Lung (tissue), 12 donors: ENCODE results near the gene IL1RAP. TPM values are rescaled to one million over a fixed set of nuclear protein-coding genes. Genes with fewer than 3 reads are reported as not detected.

Experiments
- ATAC-seq: fragments of 200-7000 bp; cut with Tn5 transposase; one replicate; pipeline ENCODE4 v1.9.1; 2020; ENCODE audit warnings: moderate number of reproducible peaks; ENCODE audit not compliant: insufficient read depth, low FRiP score
- DNase-seq, 3 donors: peaks; one replicate each; pipeline ENCODE4 v3.0.0-alpha.2; 2013 to 2017
- H3K27ac ChIP-seq, 2 donors: one replicate each; pipeline ENCODE4 v1.5.1; 2013; ENCODE audit warnings: mild to moderate bottlenecking in 2 of 2, moderate library complexity in 2 of 2, control low read depth in 1 of 2, inconsistent platforms in 1 of 2, low read depth in 1 of 2, low read length in 1 of 2
- H3K27me3 ChIP-seq, 3 donors: one replicate each; pipeline ENCODE4 v1.5.1; 2013; ENCODE audit warnings: low read length in 2 of 3; ENCODE audit not compliant: control insufficient read depth in 3 of 3, insufficient read depth in 3 of 3
- H3K36me3 ChIP-seq, 4 donors: one replicate each; pipeline ENCODE4 v1.5.1; 2013; ENCODE audit warnings: low read length in 4 of 4, mild to moderate bottlenecking in 1 of 4, moderate library complexity in 1 of 4; ENCODE audit not compliant: control insufficient read depth in 4 of 4, insufficient read depth in 4 of 4
- H3K4me1 ChIP-seq, 5 donors: one replicate each; pipeline ENCODE4 v1.5.1; 2013; ENCODE audit warnings: low read length in 5 of 5, mild to moderate bottlenecking in 2 of 5, moderate library complexity in 1 of 5; ENCODE audit not compliant: control insufficient read depth in 5 of 5, insufficient read depth in 5 of 5
- H3K4me3 ChIP-seq: one replicate; pipeline ENCODE4 v1.5.1; 2013; ENCODE audit warnings: mild to moderate bottlenecking, control low read depth, moderate library complexity
- H3K9ac ChIP-seq, 2 donors: one replicate each; pipeline ENCODE4 v1.5.1; 2013; ENCODE audit warnings: low read length in 2 of 2, control low read depth in 1 of 2; ENCODE audit not compliant: insufficient read depth in 1 of 2
- H3K9me3 ChIP-seq, 4 donors: one replicate each; pipeline ENCODE4 v1.5.1; 2013; ENCODE audit warnings: low read length in 3 of 4, mild to moderate bottlenecking in 1 of 4, moderate library complexity in 1 of 4; ENCODE audit not compliant: control insufficient read depth in 4 of 4, insufficient read depth in 3 of 4
- CTCF ChIP-seq: IDR thresholded peaks from 2 replicates; pipeline ENCODE4 v1.5.1; 2012; ENCODE audit warnings: mild to moderate bottlenecking; ENCODE audit errors: control extremely low read depth, extremely low read depth
- WGBS, 2 donors: extraction: QIAGEN DNeasy Blood & Tissue Kit; methylation state at CpG; one replicate each; pipeline ENCODE4 v1.1.7; 2013; 5-methylcytosine and 5-hydroxymethylcytosine counted together
- polyA plus RNA-seq, 2 donors: library from polyadenylated mRNA; stranded (reverse); fragments of 200-250 nt; gene quantifications; one replicate each; pipeline ENCODE4 v1.2.1, GENCODE V29; 2013
- total RNA-seq, 2 donors: library from RNA; depleted of rRNA in 1 of 2; stranded (reverse); fragments of >200 nt in 1 of 2; gene quantifications; one replicate each; pipeline ENCODE4 v1.2.1, GENCODE V29; 2014 to 2021
- donor health status: control.
- donor health status: control.
- donor health status: Bipolar disorder and iron deficiency.
- donor health status: healthy.
- donor health status: DM: yes; HTN: yes; CAD: no.

IL1RAP gene
- total and polyA plus RNA-seq, 4 donors: 3.2 to 34.2 (median 26.8) TPM

- peaks cover 0 to 9% (median 0%) of the 10 kb centered on the region in 5 donors for H3K4me1 ChIP-seq
- no peak overlapping the region for H3K9ac ChIP-seq
- H3K36me3 ChIP-seq: no peaks in the 10 kb centered on the region
- no peaks in the 10 kb centered on the region for H3K9me3 ChIP-seq
- WGBS, 2 donors: 79 to 81% methylated on average over 3 of the region's 3 CpGs
- H3K27me3 ChIP-seq: no peaks in the 10 kb centered on the region
- TF ChIP-seq CTCF: no peak
- H3K27ac ChIP-seq: no peak overlapping the region
- H3K4me3 ChIP-seq: no peak overlapping the region
- no peak for ATAC-seq
- DNase-seq: no peak
These were observed 10.9 kb upstream of the IL1RAP start for GRCh38 chr3:190502946-190503345.

- 42 to 50% methylated on average over 4 of the region's 4 CpGs for WGBS, 2 donors
- DNase-seq: no peak
These were observed 9.3 kb upstream of the IL1RAP start for GRCh38 chr3:190504354-190505125.

GRCh38 chr3:190505381-190506003 is 8.4 kb upstream of the IL1RAP start:
- DNase-seq (no peak), ATAC-seq (no peak)
- no peak for TF ChIP-seq CTCF
- H3K27me3 ChIP-seq: no peaks in the 10 kb centered on the region
- H3K36me3 ChIP-seq: no peaks in the 10 kb centered on the region
- H3K27ac ChIP-seq: no peak overlapping the region
- no peaks in the 10 kb centered on the region for H3K9me3 ChIP-seq
- WGBS, 2 donors: 79 to 82% methylated on average over 3 of the region's 3 CpGs
- peaks cover 0 to 9% (median 0%) of the 10 kb centered on the region in 5 donors for H3K4me1 ChIP-seq
- no peak overlapping the region for H3K4me3 ChIP-seq
- H3K9ac ChIP-seq: no peak overlapping the region

More at GRCh38 chr3:190504354-190505125, 9.3 kb upstream of the IL1RAP start:
- H3K4me3 ChIP-seq: no peak overlapping the region
- H3K9ac ChIP-seq: no peak overlapping the region
- no peaks in the 10 kb centered on the region for H3K9me3 ChIP-seq
- peaks cover 0 to 9% (median 0%) of the 10 kb centered on the region in 5 donors for H3K4me1 ChIP-seq
- peak; percentile 41 for ATAC-seq
- no peaks in the 10 kb centered on the region for H3K36me3 ChIP-seq
- no peaks in the 10 kb centered on the region for H3K27me3 ChIP-seq
- no peak overlapping the region for H3K27ac ChIP-seq
- TF ChIP-seq CTCF: no peak
